Thyroid gland (tissue), 4 donors: ENCODE results near the gene SARDH. TPM values are rescaled to one million over a fixed set of nuclear protein-coding genes. Genes with fewer than 3 reads are reported as not detected.

Experiments used
- DNase-seq, 2 donors: peaks; one replicate each; pipeline ENCODE4 v3.0.0-alpha.2; 2019
- H3K27ac ChIP-seq, 3 donors: fragments of 200-600 bp; sonication (generic); 1 replicate in 2 of 3; 2 replicates in 1 of 3; pipeline ENCODE4 v1.5.1; 2016 to 2019; ENCODE audit warnings: mild to moderate bottlenecking in 1 of 3, moderate library complexity in 1 of 3
- H3K27me3 ChIP-seq: fragments of 200-600 bp; sonication (generic); one replicate; pipeline ENCODE4 v1.5.1; 2019
- H3K36me3 ChIP-seq, 2 donors: fragments of 200-600 bp; sonication (generic); one replicate each; pipeline ENCODE4 v1.5.1; 2016 to 2019
- H3K4me1 ChIP-seq, 2 donors: fragments of 200-600 bp; sonication (generic); one replicate each; pipeline ENCODE4 v1.5.1; 2017 to 2019
- H3K4me3 ChIP-seq, 3 donors: fragments of 200-600 bp; sonication (generic); replicated peaks in 1 of 3; 1 replicate in 2 of 3; 2 replicates in 1 of 3; pipeline ENCODE4 v1.5.1; 2016; ENCODE audit warnings: mild to moderate bottlenecking in 1 of 3
- H3K9me3 ChIP-seq: fragments of 200-600 bp; sonication (generic); one replicate; pipeline ENCODE4 v1.5.1; 2017
- POLR2A ChIP-seq, 2 donors: fragments of 450-650 bp; IDR thresholded peaks; one replicate each; pipeline ENCODE4 v1.6.1; 2017; ENCODE audit warnings: antibody characterized with exemption in 2 of 2, mild to moderate bottlenecking in 2 of 2, moderate library complexity in 1 of 2
- WGBS, 2 donors: methylation state at CpG; one replicate each; pipeline ENCODE4 v1.1.5; 2017; 5-methylcytosine and 5-hydroxymethylcytosine counted together
- intact Hi-C: fragments of 100-400 bp; cut with DNase I; formaldehyde crosslinking; loops from one replicate; pipeline ENCODE4 v1.15.1; 2023
- total RNA-seq, 4 donors: library from RNA; depleted of rRNA; stranded (reverse); fragments of >200 nt; gene quantifications; one replicate each; pipeline ENCODE4 v1.2.3, GENCODE V29; 2016
- TF ChIP-seq, protein P1 (sequence below), 6 experiments: fragments of 200-600 bp in 3 of 6; fragments of 450-650 bp in 3 of 6; sonication (generic) in 3 of 6; IDR thresholded peaks; one replicate each; pipeline ENCODE4 v1.5.1; 2016 to 2019; ENCODE audit warnings: antibody characterized with exemption in 6 of 6, mild to moderate bottlenecking in 2 of 6, inconsistent platforms in 1 of 6, moderate library complexity in 1 of 6

SARDH gene
- total RNA-seq, 4 donors from 2014 or later, result 2.2 to 6.2 (median 3.3) TPM; not detected in 1

DNA sequence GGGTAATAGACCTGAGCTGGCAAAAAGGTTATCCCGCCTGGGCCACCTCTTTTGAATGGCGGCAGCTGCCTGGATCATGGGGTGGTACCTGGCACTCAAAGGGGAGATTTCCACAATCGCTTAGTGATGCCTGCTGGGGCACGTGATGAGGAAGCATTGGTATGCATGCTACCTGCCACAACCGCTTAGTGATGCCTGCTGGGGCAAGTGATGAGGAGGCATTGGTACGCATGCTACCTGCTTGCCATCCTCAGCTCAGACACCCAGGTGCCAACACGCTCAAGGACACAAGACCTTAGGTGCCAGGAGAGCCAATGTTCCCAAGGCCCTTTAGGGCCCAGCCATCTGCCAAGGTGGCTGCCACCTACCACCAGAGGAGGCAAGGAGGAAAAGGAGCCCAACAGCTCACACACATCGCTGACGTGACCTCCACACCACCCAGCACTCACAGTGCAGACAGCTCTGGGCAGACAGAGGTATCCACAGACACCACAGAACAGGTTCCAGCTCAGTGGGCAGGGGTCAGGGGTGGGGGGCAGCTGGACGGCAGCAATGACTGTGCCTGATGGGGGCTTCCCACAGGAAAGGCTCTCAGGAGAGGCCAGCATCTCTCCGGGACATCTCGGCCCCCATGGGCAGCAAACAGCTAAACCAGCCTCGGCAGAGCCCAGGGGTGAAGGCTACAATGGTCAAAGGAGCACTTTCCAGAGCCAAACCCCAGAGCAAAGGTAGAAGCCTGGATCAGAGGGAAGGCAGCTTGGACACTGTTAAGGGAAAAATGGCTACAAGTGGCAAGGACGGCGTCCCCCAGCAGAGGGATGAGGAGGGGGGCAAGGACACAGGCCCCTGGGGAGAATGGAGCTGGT, 43.0 kb upstream of the SARDH start:
- intact Hi-C loops, result no loop called here
- Histone ChIP-seq H3K9me3 (no peaks in the 10 kb centered on the region), H3K36me3 (peaks cover under 1 to 4% of the 10 kb centered on the region in 2 donors), H3K27me3 (no peaks in the 10 kb centered on the region), H3K4me1 (peaks cover 10% of the 10 kb centered on the region in 2 donors), H3K4me3 (no peak overlapping the region), H3K27ac (no peak overlapping the region)
- no peak for DNase-seq
- TF ChIP-seq, protein P1, sequence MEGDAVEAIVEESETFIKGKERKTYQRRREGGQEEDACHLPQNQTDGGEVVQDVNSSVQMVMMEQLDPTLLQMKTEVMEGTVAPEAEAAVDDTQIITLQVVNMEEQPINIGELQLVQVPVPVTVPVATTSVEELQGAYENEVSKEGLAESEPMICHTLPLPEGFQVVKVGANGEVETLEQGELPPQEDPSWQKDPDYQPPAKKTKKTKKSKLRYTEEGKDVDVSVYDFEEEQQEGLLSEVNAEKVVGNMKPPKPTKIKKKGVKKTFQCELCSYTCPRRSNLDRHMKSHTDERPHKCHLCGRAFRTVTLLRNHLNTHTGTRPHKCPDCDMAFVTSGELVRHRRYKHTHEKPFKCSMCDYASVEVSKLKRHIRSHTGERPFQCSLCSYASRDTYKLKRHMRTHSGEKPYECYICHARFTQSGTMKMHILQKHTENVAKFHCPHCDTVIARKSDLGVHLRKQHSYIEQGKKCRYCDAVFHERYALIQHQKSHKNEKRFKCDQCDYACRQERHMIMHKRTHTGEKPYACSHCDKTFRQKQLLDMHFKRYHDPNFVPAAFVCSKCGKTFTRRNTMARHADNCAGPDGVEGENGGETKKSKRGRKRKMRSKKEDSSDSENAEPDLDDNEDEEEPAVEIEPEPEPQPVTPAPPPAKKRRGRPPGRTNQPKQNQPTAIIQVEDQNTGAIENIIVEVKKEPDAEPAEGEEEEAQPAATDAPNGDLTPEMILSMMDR (IDR thresholded peaks at IDR 0.05), result no peak
- no peak for TF ChIP-seq POLR2A (IDR thresholded peaks at IDR 0.05)
- 92 to 98% methylated on average over 13 to 15 of the region's 15 CpGs for WGBS, 2 donors

DNA sequence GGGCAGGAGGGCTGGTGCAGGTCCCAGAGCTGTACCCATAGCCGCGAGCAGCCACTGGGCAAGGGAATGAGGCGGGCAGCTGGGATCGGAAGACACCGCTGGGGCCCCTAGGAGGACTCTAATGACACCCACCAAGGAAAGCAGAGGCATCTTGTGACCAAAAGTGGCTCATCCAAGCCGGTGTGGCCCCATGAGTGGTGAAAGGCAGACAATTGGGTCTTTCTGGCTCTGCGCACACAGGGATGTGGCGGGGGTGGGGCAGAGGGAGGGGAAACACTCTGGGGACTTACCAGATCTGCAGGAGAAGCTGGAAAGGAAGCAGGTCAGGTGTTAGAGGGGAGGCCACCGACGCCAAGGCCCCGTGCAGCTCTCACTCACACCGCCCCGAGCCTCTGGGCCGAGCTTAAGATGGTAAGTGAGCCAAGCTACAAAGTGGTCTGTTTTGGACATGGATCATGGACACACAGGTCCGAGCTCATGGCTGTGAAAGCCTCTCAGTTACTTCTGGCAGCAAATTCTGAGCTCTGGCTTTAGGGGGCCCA, 42.3 kb upstream of the SARDH start:
- Histone ChIP-seq H3K27ac (no peak overlapping the region), H3K4me3 (no peak overlapping the region), H3K27me3 (no peaks in the 10 kb centered on the region), H3K36me3 (peaks cover 4 to 7% of the 10 kb centered on the region in 2 donors), H3K4me1 (peaks cover 10% of the 10 kb centered on the region in 2 donors), H3K9me3 (no peaks in the 10 kb centered on the region)
- WGBS, 2 donors, result 90 to 97% methylated on average over 14 to 15 of the region's 15 CpGs
- no peak for DNase-seq
- TF ChIP-seq, protein P1 (IDR thresholded peaks at IDR 0.05), result no peak
- no peak for TF ChIP-seq POLR2A (IDR thresholded peaks at IDR 0.05)
- intact Hi-C loops, result no loop called here

DNA sequence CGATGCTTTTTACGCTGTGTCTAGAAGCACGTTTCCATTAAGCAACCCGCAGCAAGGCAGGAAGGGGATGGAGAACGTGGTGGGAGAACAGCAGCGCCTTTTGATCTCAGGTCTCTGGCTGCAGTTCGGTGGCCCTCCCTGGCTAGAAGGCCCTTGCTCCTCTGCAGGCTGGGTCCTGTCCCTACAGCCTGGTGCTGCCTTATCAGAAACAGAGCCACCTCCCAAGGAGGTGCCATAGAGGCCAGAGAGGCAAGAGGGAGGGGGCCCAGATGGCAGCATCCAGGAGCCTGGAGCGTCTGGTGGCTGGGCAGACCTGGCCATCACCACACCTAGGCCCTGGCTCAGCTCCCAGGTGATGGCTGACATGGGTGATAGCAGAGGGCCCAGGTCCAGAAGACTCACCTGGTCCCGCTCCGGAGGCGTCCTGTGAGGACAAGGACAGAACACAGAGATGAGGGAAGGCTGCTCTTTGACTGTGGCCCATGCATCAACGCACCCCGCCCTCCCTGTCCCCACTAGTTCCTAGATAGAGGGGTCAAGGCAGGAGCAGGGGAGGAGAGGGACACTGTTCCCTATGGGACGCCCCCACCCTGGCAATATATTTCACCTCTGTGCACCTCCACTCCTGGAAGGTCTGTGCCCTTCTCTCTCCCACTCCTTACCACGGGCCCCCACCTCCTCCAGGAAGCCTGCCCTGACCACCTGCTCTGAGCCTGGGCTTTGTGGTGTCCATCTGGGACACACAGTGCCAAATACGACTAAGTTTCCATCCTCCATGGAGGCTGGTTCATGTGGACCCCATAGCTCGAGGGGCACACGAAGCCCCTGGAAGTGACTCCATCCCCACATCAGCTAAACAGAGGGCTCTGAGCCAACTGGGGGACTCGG, 41.6 kb upstream of the SARDH start:
- H3K36me3 ChIP-seq, result peaks cover 4 to 7% of the 10 kb centered on the region in 2 donors
- TF ChIP-seq POLR2A (IDR thresholded peaks at IDR 0.05), result no peak
- TF ChIP-seq, protein P1 (IDR thresholded peaks at IDR 0.05), result no peak
- H3K27ac ChIP-seq, result no peak overlapping the region
- H3K9me3 ChIP-seq, result no peaks in the 10 kb centered on the region
- intact Hi-C loops, result no loop called here
- DNase-seq, result no peak
- WGBS, 2 donors, result 91 to 95% methylated on average over 16 to 18 of the region's 19 CpGs
- no peaks in the 10 kb centered on the region for H3K27me3 ChIP-seq
- peaks cover 10% of the 10 kb centered on the region in 2 donors for H3K4me1 ChIP-seq
- H3K4me3 ChIP-seq, result no peak overlapping the region

DNA sequence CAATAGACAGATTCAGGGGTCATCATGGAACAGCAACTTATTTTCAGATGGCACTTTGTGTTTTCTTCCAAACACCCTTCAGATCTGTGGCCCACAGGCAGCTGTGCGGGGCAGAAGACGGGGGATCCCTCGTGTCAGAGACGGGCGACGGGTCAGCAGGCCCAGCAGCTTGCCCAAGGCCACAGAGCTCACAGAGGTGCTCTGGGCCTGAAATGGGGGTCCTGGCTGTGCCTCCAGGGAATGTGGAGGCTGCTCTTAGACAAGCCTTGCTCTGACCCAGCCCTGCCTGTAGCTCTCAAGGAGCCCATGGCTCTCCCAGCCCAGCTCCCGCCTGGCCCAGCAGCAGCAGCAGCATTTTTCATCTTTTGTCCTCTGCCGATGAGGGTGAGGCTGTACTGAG, 40.9 kb upstream of the SARDH start:
- no peaks in the 10 kb centered on the region for H3K9me3 ChIP-seq
- H3K27ac ChIP-seq, result no peak overlapping the region
- H3K4me3 ChIP-seq, result no peak overlapping the region
- peaks cover 10 to 11% of the 10 kb centered on the region in 2 donors for H3K36me3 ChIP-seq
- intact Hi-C loops, result no loop called here
- WGBS, 2 donors, result 86 to 92% methylated on average over 8 of the region's 8 CpGs
- DNase-seq, result no peak
- peaks cover 6 to 7% of the 10 kb centered on the region in 2 donors for H3K4me1 ChIP-seq
- no peaks in the 10 kb centered on the region for H3K27me3 ChIP-seq
- TF ChIP-seq, protein P1 (IDR thresholded peaks at IDR 0.05), result no peak
- TF ChIP-seq POLR2A (IDR thresholded peaks at IDR 0.05), result no peak
